ENCODE data around the gene PLEKHA7. TPM values are rescaled to one million over a fixed set of nuclear protein-coding genes. Genes with fewer than 3 reads are reported as not detected.
A peak's percentile ranks its signal among the peaks of the same experiment; 100 is the strongest.

The PLEKHA7 gene
- total and polyA plus RNA-seq, 2 of the 13 experiments (the other 11 are each of a cell fraction or from before 2014, with no cell fraction given): 17.5 to 18.7 TPM

GRCh38 chr11:17013548-17014320 is 480 bp downstream of the PLEKHA7 start (continued):
- TF ChIP-seq TAF15 (IDR thresholded peaks at IDR 0.05; ENCODE audit: low read depth, low read length, poor library complexity, severe bottlenecking) (no peak), ZNF766 (CRISPR knock-in tag; IDR thresholded peaks at IDR 0.05; ENCODE audit: borderline replicate concordance) (0 out of 2 replicates have a peak, but pooled peaks have one; percentile 50), HMGXB4 (CRISPR knock-in tag; IDR thresholded peaks at IDR 0.05; ENCODE audit: borderline replicate concordance in 1 of 2, low read depth in 1 of 2) (peak; percentile 1 to 63; a peak in 2 of 4 replicates), FOXO4 (CRISPR knock-in tag; conservative IDR thresholded peaks at IDR 0.05) (no peak), SPEN (CRISPR knock-in tag; IDR thresholded peaks at IDR 0.05; ENCODE audit: low read depth) (0 out of 2 replicates have a peak, but pooled peaks have one; percentile 20), SNAPC5 (CRISPR knock-in tag; IDR thresholded peaks at IDR 0.05; ENCODE audit: borderline replicate concordance) (no peak), FOXP1 (IDR thresholded peaks at IDR 0.05) (no peak), FOXP1 (CRISPR knock-in tag; IDR thresholded peaks at IDR 0.05) (no peak), NPAS2 (CRISPR knock-in tag; IDR thresholded peaks at IDR 0.05; ENCODE audit: borderline replicate concordance) (no peak), CBFB (CRISPR knock-in tag; IDR thresholded peaks at IDR 0.05) (no peak; the same call in 1 of the 2 replicates), DZIP1 (CRISPR knock-in tag; IDR thresholded peaks at IDR 0.05) (no peak), ZSCAN22 (CRISPR knock-in tag; IDR thresholded peaks at IDR 0.05) (no peak), TEAD3 (CRISPR knock-in tag; optimal IDR thresholded peaks at IDR 0.05; ENCODE audit: borderline replicate concordance) (no peak), SRY (CRISPR knock-in tag; IDR thresholded peaks at IDR 0.05) (0 out of 2 replicates have a peak, but pooled peaks have one; percentile 15), DNMT3B (CRISPR knock-in tag; conservative IDR thresholded peaks at IDR 0.05) (no peak), SMARCC2 (IDR thresholded peaks at IDR 0.05) (no peak), RAD51 (IDR thresholded peaks at IDR 0.05; ENCODE audit: borderline replicate concordance) (no peak), SNRNP70 (IDR thresholded peaks at IDR 0.05; ENCODE audit: low read depth, low read length) (no peak), ATF5 (CRISPR knock-in tag; IDR thresholded peaks at IDR 0.05; ENCODE audit: low read depth) (no peak), MAFF (IDR thresholded peaks at IDR 0.05; ENCODE audit: low read depth, low read length) (no peak)
